Glomerular visceral epithelial cell (primary cell): Measurements from ENCODE around the gene ZNF354C.

Experiments used
- DNase-seq: peaks from one replicate; pipeline ENCODE4 v3.0.0-alpha.2; 2016; ENCODE audit errors: extremely low spot score

Gene ZNF354C

GRCh38 chr5:179127136-179128040 is 67.2 kb downstream of the ZNF354C start:
- no peak for DNase-seq

- DNase-seq = no peak
Observed at GRCh38 chr5:179128041-179128365, 67.8 kb downstream of the ZNF354C start.

- DNase-seq = no peak
Observed at GRCh38 chr5:179128976-179129375, 68.8 kb downstream of the ZNF354C start.

GRCh38 chr5:179129607-179130071 is 69.5 kb downstream of the ZNF354C start:
- no peak for DNase-seq

GRCh38 chr5:179130101-179130681 is 70.0 kb downstream of the ZNF354C start:
- DNase-seq = no peak

GRCh38 chr5:179131321-179131835 is 71.2 kb downstream of the ZNF354C start:
- DNase-seq = no peak

GRCh38 chr5:179131886-179132585 is 71.9 kb downstream of the ZNF354C start:
- DNase-seq = no peak

GRCh38 chr5:179132586-179133355 is 72.6 kb downstream of the ZNF354C start:
- DNase-seq = no peak
